HCT116 (cell line): ENCODE results near the gene TLR5. TPM values are rescaled to one million over a fixed set of nuclear protein-coding genes. Genes with fewer than 3 reads are reported as not detected.

ENCODE experiments used
- ATAC-seq: fragments of 200-7000 bp; cut with Tn5 transposase; 2 replicates; pipeline ENCODE4 v1.9.1; 2020; ENCODE audit warnings: mild to moderate bottlenecking, moderate library complexity
- BruUV-seq: library from RNA; stranded (reverse); fragments of 400-500 nt; replicated peaks from 2 replicates; lab custom pipeline; 2021; lab: Mats Ljungman, UMichigan
- CTCF ChIA-PET: fragments of 300-600 bp; sonication (Branson Sonifier 250); formaldehyde crosslinking; loops from one replicate; lab custom pipeline; 2021; ENCODE audit warnings: antibody characterized with exemption; lab: Charles Lee
- POLR2A ChIA-PET: fragments of 300-600, 350-600 bp; sonication (Branson Sonifier 250); formaldehyde crosslinking; loops from one replicate; lab custom pipeline; 2021; ENCODE audit warnings: antibody characterized with exemption; lab: Charles Lee
- RAD21 ChIA-PET, 2 experiments: fragments of 300-600 bp; sonication (Branson Sonifier 250); formaldehyde crosslinking; loops; one replicate each; lab custom pipeline; 2023; ENCODE audit warnings: low total read pairs in 2 of 2; ENCODE audit not compliant: uncharacterized antibody in 2 of 2, unreplicated experiment in 2 of 2, low non-redundant PET in 1 of 2; lab: Charles Lee
- DNase-seq: peaks from one replicate; pipeline ENCODE4 v3.0.0-alpha.2; 2010; ENCODE audit warnings: low read depth, low spot score
- H2AFZ ChIP-seq: fragments of 200-600 bp; shearing (Covaris generic), sonication (generic); 2 replicates; pipeline ENCODE4 v1.6.1; 2017; ENCODE audit warnings: low read depth, mixed run types, mixed read lengths, antibody characterized with exemption, low read length; ENCODE audit not compliant: poor library complexity, severe bottlenecking
- H3K27ac ChIP-seq: 2 replicates; pipeline ENCODE4 v1.5.1; 2012; ENCODE audit warnings: low read depth, low read length
- H3K27me3 ChIP-seq: fragments of 200-600 bp; sonication (generic); 2 replicates; pipeline ENCODE4 v1.6.1; 2016; ENCODE audit warnings: mixed run types, low read length, mixed read lengths; ENCODE audit not compliant: insufficient read depth
- H3K36me3 ChIP-seq, 2 experiments: fragments of 200-500 bp in 1 of 2; fragments of 200-600 bp in 1 of 2; sonication (Bioruptor generic) in 1 of 2; sonication (generic) in 1 of 2; 2 replicates each; pipeline versions ENCODE4 v1.5.1 to v1.6.1; 2014 to 2016; ENCODE audit warnings: low read length in 2 of 2, inconsistent platforms in 1 of 2, mixed read lengths in 1 of 2, mixed run types in 1 of 2; ENCODE audit not compliant: insufficient read depth in 2 of 2, control insufficient read depth in 1 of 2
- H3K4me1 ChIP-seq, 2 experiments: fragments of 200-600 bp in 1 of 2; sonication (generic) in 1 of 2; 2 replicates each; pipeline versions ENCODE4 v1.5.1 to v1.6.1; 2012 to 2017; ENCODE audit warnings: low read length in 2 of 2, inconsistent platforms in 1 of 2, mild to moderate bottlenecking in 1 of 2, mixed read lengths in 1 of 2, mixed run types in 1 of 2, moderate library complexity in 1 of 2; ENCODE audit not compliant: insufficient read depth in 2 of 2, control insufficient read depth in 1 of 2
- H3K4me2 ChIP-seq: fragments of 200-600 bp; sonication (generic); 2 replicates; pipeline ENCODE4 v1.6.1; 2017; ENCODE audit warnings: mixed run types, low read length, mixed read lengths
- H3K4me3 ChIP-seq, 2 experiments: fragments of 200-600 bp in 1 of 2; sonication (generic) in 1 of 2; replicated peaks in 1 of 2; 2 replicates each; pipeline ENCODE4 v1.5.1; 2011 to 2016; ENCODE audit warnings: low read length in 2 of 2, control low read depth in 1 of 2, low read depth in 1 of 2, mild to moderate bottlenecking in 1 of 2, mixed read lengths in 1 of 2, mixed run types in 1 of 2
- H3K79me2 ChIP-seq: fragments of 200-600 bp; sonication (generic); 2 replicates; pipeline ENCODE4 v1.6.1; 2017; ENCODE audit warnings: mild to moderate bottlenecking, mixed run types, low read length, moderate library complexity, mixed read lengths; ENCODE audit not compliant: insufficient read depth
- H3K9ac ChIP-seq: fragments of 200-600 bp; sonication (generic); 2 replicates; pipeline ENCODE4 v1.6.1; 2016; ENCODE audit warnings: low read length, mixed read lengths
- H3K9me2 ChIP-seq: fragments of 200-600 bp; sonication (generic), shearing (Covaris generic); 2 replicates; pipeline ENCODE4 v1.6.1; 2017; ENCODE audit warnings: mixed run types, mild to moderate bottlenecking, moderate library complexity; ENCODE audit not compliant: insufficient read depth
- H3K9me3 ChIP-seq, 2 experiments: fragments of 200-500 bp in 1 of 2; fragments of 200-600 bp in 1 of 2; sonication (Bioruptor generic) in 1 of 2; sonication (generic) in 1 of 2; 2 replicates each; pipeline ENCODE4 v1.6.1; 2014 to 2017; ENCODE audit warnings: low read length in 2 of 2, mixed read lengths in 2 of 2, inconsistent platforms in 1 of 2, low read depth in 1 of 2, mild to moderate bottlenecking in 1 of 2, mixed run types in 1 of 2, moderate library complexity in 1 of 2; ENCODE audit not compliant: control insufficient read depth in 1 of 2, insufficient read depth in 1 of 2
- H4K20me1 ChIP-seq: fragments of 200-600 bp; sonication (generic), shearing (Covaris generic); 2 replicates; pipeline ENCODE4 v1.6.1; 2017; ENCODE audit warnings: mixed run types, mild to moderate bottlenecking, moderate library complexity; ENCODE audit not compliant: insufficient read depth
- ELF1 ChIP-seq: IDR thresholded peaks from 2 replicates; pipeline ENCODE4 v1.6.1; 2012; ENCODE audit warnings: low read depth, borderline replicate concordance
- POLR2A ChIP-seq: IDR thresholded peaks from 2 replicates; pipeline ENCODE4 v1.7.0; 2011; ENCODE audit warnings: borderline replicate concordance; ENCODE audit not compliant: insufficient read depth, insufficient read length; ENCODE audit errors: extremely low read depth
- SP1 ChIP-seq: IDR thresholded peaks from 2 replicates; pipeline ENCODE4 v1.6.1; 2012; ENCODE audit warnings: low read depth
- TCF7L2 ChIP-seq: IDR thresholded peaks from 2 replicates; pipeline ENCODE4 v1.7.0; 2011; ENCODE audit warnings: borderline replicate concordance, inconsistent platforms; ENCODE audit not compliant: insufficient read depth, insufficient read length; ENCODE audit errors: extremely low read depth
- YY1 ChIP-seq: IDR thresholded peaks from 2 replicates; pipeline ENCODE4 v1.6.1; 2011; ENCODE audit warnings: low read length, low read depth, moderate library complexity, mild to moderate bottlenecking; ENCODE audit not compliant: insufficient replicate concordance; ENCODE audit errors: extremely low read depth
- ZFX ChIP-seq: fragments of 450-650 bp; IDR thresholded peaks from 2 replicates; pipeline ENCODE4 v1.6.1; 2017
- ZNF274 ChIP-seq: fragments of 200-500 bp; sonication (Bioruptor generic); IDR thresholded peaks from 2 replicates; pipeline ENCODE4 v1.6.1; 2014; ENCODE audit warnings: mild to moderate bottlenecking, low read depth, low read length, inconsistent platforms
- intact Hi-C: fragments of 100-400 bp; cut with micrococcal nuclease; formaldehyde crosslinking; loops from 2 replicates; pipeline ENCODE4 v1.10.0; 2022
- total RNA-seq: library from RNA; stranded (reverse); gene quantifications from one replicate; pipeline ENCODE4 v1.2.1, GENCODE V29; 2021; ENCODE audit not compliant: unreplicated experiment
- TF ChIP-seq, protein P1 (sequence below): IDR thresholded peaks from 2 replicates; pipeline ENCODE4 v1.6.1; 2012; ENCODE audit warnings: low read depth

Gene TLR5
- total RNA-seq, 1 experiment from 2014 or later: 1.2 TPM

DNA sequence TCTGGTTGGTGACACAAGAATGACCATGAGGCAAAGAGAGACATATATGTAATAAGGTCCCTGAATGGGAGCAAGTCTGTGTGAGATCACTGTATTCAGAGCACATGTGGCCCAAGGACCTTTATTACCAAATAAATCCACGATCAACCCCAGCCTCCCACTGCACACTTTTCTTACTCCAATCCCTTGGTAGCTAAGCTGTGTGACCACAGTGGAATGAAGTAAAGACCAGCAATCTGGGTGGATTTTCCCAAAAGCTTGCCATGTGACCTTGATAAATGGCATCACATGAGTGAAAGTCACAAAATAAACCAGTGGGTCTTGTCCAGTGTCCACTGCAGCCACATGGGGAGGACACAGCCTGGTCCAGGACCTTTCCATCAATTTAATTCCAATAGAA lies 36.7 kb upstream of the TLR5 start (continued):
- TF ChIP-seq ZFX (no peak), ELF1 (no peak), SP1 (no peak), TCF7L2 (no peak), YY1 (no peak), ZNF274 (no peak), POLR2A (no peak)
- TF ChIP-seq, protein P1, sequence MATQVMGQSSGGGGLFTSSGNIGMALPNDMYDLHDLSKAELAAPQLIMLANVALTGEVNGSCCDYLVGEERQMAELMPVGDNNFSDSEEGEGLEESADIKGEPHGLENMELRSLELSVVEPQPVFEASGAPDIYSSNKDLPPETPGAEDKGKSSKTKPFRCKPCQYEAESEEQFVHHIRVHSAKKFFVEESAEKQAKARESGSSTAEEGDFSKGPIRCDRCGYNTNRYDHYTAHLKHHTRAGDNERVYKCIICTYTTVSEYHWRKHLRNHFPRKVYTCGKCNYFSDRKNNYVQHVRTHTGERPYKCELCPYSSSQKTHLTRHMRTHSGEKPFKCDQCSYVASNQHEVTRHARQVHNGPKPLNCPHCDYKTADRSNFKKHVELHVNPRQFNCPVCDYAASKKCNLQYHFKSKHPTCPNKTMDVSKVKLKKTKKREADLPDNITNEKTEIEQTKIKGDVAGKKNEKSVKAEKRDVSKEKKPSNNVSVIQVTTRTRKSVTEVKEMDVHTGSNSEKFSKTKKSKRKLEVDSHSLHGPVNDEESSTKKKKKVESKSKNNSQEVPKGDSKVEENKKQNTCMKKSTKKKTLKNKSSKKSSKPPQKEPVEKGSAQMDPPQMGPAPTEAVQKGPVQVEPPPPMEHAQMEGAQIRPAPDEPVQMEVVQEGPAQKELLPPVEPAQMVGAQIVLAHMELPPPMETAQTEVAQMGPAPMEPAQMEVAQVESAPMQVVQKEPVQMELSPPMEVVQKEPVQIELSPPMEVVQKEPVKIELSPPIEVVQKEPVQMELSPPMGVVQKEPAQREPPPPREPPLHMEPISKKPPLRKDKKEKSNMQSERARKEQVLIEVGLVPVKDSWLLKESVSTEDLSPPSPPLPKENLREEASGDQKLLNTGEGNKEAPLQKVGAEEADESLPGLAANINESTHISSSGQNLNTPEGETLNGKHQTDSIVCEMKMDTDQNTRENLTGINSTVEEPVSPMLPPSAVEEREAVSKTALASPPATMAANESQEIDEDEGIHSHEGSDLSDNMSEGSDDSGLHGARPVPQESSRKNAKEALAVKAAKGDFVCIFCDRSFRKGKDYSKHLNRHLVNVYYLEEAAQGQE: no peak

DNA sequence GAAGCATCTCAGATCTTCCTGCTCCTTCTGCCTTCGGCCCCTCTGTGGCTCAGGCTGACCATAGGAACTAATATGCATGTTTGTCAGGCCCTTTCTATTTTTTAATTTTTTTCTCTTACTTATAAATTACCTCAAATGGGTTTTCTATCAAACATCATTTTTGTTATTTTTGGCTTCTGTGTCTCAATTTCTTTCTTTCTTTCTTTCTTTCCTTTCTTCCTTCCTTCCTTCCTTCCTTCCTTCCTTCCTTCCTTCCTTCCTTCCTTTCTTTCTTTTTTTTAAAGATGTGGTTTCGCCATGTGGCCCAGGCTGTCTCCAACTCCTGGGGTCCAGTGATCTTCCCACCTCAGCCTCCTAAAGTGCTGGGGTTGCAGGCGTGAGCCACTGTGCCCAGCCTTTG lies 36.2 kb upstream of the TLR5 start:
- Histone ChIP-seq H3K27ac (no peak overlapping the region), H3K36me3 (no peaks in the 10 kb centered on the region), H3K4me2 (no peak overlapping the region), H4K20me1 (no peaks in the 10 kb centered on the region), H3K4me1 (no peaks in the 10 kb centered on the region), H3K9ac (no peak overlapping the region), H3K79me2 (no peaks in the 10 kb centered on the region), H3K4me3 (no peak overlapping the region), H3K9me2 (no peaks in the 10 kb centered on the region), H3K9me3 (no peaks in the 10 kb centered on the region), H3K27me3 (peaks cover 29% of the 10 kb centered on the region), H2AFZ (no peak overlapping the region)
- BruUV-seq: no TSS peak
- ChIA-PET RAD21 (no interaction called here), POLR2A (no interaction called here), CTCF (no interaction called here)
- TF ChIP-seq ZNF274: no peak
- DNase-seq (no peak), ATAC-seq (no peak)
- intact Hi-C loops: no loop called here
